Measurements from ENCODE around the gene KIF25. TPM values are rescaled to one million over a fixed set of nuclear protein-coding genes. Genes with fewer than 3 reads are reported as not detected.

Gene KIF25
- total RNA-seq, 1 experiment from 2014 or later = not detected

- H3K4me3 Mint-ChIP-seq (ENCODE audit: unreplicated experiment) = no peak overlapping the region
- POLR2A ChIA-PET = no interaction called here
- no peaks in the 10 kb centered on the region for H3K27me3 Mint-ChIP-seq (ENCODE audit: insufficient read depth, unreplicated experiment)
- CTCF ChIA-PET = no interaction called here
- H3K27ac Mint-ChIP-seq (ENCODE audit: low read depth, unreplicated experiment) = no peak overlapping the region
- TF ChIP-seq CTCF (IDR thresholded peaks at IDR 0.05; ENCODE audit: unreplicated experiment) = no peak
- BruUV-seq (replicated peaks) = no TSS peak
- H3K9me3 Mint-ChIP-seq (ENCODE audit: unreplicated experiment) = no peaks in the 10 kb centered on the region
- DNase-seq (ENCODE audit: unreplicated experiment) = no peak
- no peaks in the 10 kb centered on the region for H3K4me1 Mint-ChIP-seq (ENCODE audit: insufficient read depth, unreplicated experiment)
- intact Hi-C loops (cut with micrococcal nuclease) = no loop called here
- H3K36me3 Mint-ChIP-seq (ENCODE audit: insufficient read depth, unreplicated experiment) = no peaks in the 10 kb centered on the region
Observed at GRCh38 chr6:168044521-168045130, 47.2 kb downstream of the KIF25 start.

- Mint-ChIP-seq H3K27me3 (ENCODE audit: insufficient read depth, unreplicated experiment) (no peaks in the 10 kb centered on the region), H3K4me3 (ENCODE audit: unreplicated experiment) (no peak overlapping the region), H3K27ac (ENCODE audit: low read depth, unreplicated experiment) (no peak overlapping the region), H3K4me1 (ENCODE audit: insufficient read depth, unreplicated experiment) (no peaks in the 10 kb centered on the region), H3K36me3 (ENCODE audit: insufficient read depth, unreplicated experiment) (no peaks in the 10 kb centered on the region), H3K9me3 (ENCODE audit: unreplicated experiment) (no peaks in the 10 kb centered on the region)
- no peak for DNase-seq (ENCODE audit: unreplicated experiment)
- TF ChIP-seq CTCF (IDR thresholded peaks at IDR 0.05; ENCODE audit: unreplicated experiment) = no peak
- CTCF ChIA-PET = interaction anchor here (0.6 kb wide), 1 partner anchor 33 kb away, joined by 3 read pairs; no protein-coding TSS in a partner anchor
- no TSS peak for BruUV-seq (replicated peaks)
- POLR2A ChIA-PET = no interaction called here
- intact Hi-C loops (cut with micrococcal nuclease) = no loop called here
Observed at GRCh38 chr6:168045141-168045691, 47.7 kb downstream of the KIF25 start.

- POLR2A ChIA-PET = no interaction called here
- intact Hi-C loops (cut with micrococcal nuclease) = no loop called here
- no peaks in the 10 kb centered on the region for H3K27me3 Mint-ChIP-seq (ENCODE audit: insufficient read depth, unreplicated experiment)
- CTCF ChIA-PET = interaction anchor here (0.6 kb wide), 1 partner anchor 34 kb away, joined by 3 read pairs; no protein-coding TSS in a partner anchor
- H3K4me1 Mint-ChIP-seq (ENCODE audit: insufficient read depth, unreplicated experiment) = no peaks in the 10 kb centered on the region
- TF ChIP-seq CTCF (IDR thresholded peaks at IDR 0.05; ENCODE audit: unreplicated experiment) = no peak
- no TSS peak for BruUV-seq (replicated peaks)
- no peak overlapping the region for H3K27ac Mint-ChIP-seq (ENCODE audit: low read depth, unreplicated experiment)
- no peak overlapping the region for H3K4me3 Mint-ChIP-seq (ENCODE audit: unreplicated experiment)
- H3K36me3 Mint-ChIP-seq (ENCODE audit: insufficient read depth, unreplicated experiment) = no peaks in the 10 kb centered on the region
- no peaks in the 10 kb centered on the region for H3K9me3 Mint-ChIP-seq (ENCODE audit: unreplicated experiment)
- no peak for DNase-seq (ENCODE audit: unreplicated experiment)
Observed at GRCh38 chr6:168045706-168046620, 48.5 kb downstream of the KIF25 start.

GRCh38 chr6:168046696-168047095 lies 49.2 kb downstream of the KIF25 start:
- POLR2A ChIA-PET = no interaction called here
- CTCF ChIA-PET = no interaction called here
- Mint-ChIP-seq H3K4me3 (ENCODE audit: unreplicated experiment) (no peak overlapping the region), H3K9me3 (ENCODE audit: unreplicated experiment) (no peaks in the 10 kb centered on the region), H3K27me3 (ENCODE audit: insufficient read depth, unreplicated experiment) (no peaks in the 10 kb centered on the region), H3K4me1 (ENCODE audit: insufficient read depth, unreplicated experiment) (no peaks in the 10 kb centered on the region), H3K27ac (ENCODE audit: low read depth, unreplicated experiment) (no peak overlapping the region), H3K36me3 (ENCODE audit: insufficient read depth, unreplicated experiment) (no peaks in the 10 kb centered on the region)
- DNase-seq (ENCODE audit: unreplicated experiment) = no peak
- no TSS peak for BruUV-seq (replicated peaks)
- intact Hi-C loops (cut with micrococcal nuclease) = no loop called here
- no peak for TF ChIP-seq CTCF (IDR thresholded peaks at IDR 0.05; ENCODE audit: unreplicated experiment)
